Gastrocnemius medialis (tissue), 4 donors: Measurements from ENCODE around the gene BSN. TPM values are rescaled to one million over a fixed set of nuclear protein-coding genes. Genes with fewer than 3 reads are reported as not detected.

Experiments used
- ATAC-seq, 2 donors: fragments of 150-250 bp; one replicate each; pipeline ENCODE4 v1.9.1; 2016
- DNase-seq, 2 donors: peaks; one replicate each; pipeline ENCODE4 v3.0.0-alpha.2; 2019
- H3K27ac ChIP-seq, 4 donors: fragments of 200-600 bp; sonication (generic); 1 replicate in 1 of 4; 2 replicates in 3 of 4; pipeline ENCODE4 v1.5.1; 2016 to 2018; ENCODE audit warnings: mild to moderate bottlenecking in 2 of 4, moderate library complexity in 1 of 4
- H3K27me3 ChIP-seq, 3 donors: fragments of 200-600 bp; sonication (generic) in 2 of 3; 1 replicate in 1 of 3; 2 replicates in 2 of 3; pipeline versions ENCODE4 v1.5.1 to v1.6.0; 2016 to 2019; ENCODE audit warnings: mild to moderate bottlenecking in 1 of 3, moderate library complexity in 1 of 3
- H3K36me3 ChIP-seq, 2 donors: fragments of 200-600 bp; sonication (generic) in 1 of 2; one replicate each; pipeline ENCODE4 v1.5.1; 2017 to 2018
- H3K4me1 ChIP-seq, 2 donors: fragments of 200-600 bp; sonication (generic) in 1 of 2; one replicate each; pipeline ENCODE4 v1.5.1; 2016 to 2017; ENCODE audit warnings: mild to moderate bottlenecking in 2 of 2
- H3K4me3 ChIP-seq, 4 donors: fragments of 200-600 bp; sonication (generic) in 3 of 4; 1 replicate in 1 of 4; 2 replicates in 3 of 4; pipeline ENCODE4 v1.5.1; 2016 to 2019; ENCODE audit warnings: mild to moderate bottlenecking in 2 of 4
- H3K9me3 ChIP-seq, 3 donors: fragments of 200-600 bp; sonication (generic) in 2 of 3; 1 replicate in 1 of 3; 2 replicates in 2 of 3; pipeline ENCODE4 v1.5.1; 2016 to 2019
- POLR2A ChIP-seq, 2 donors: fragments of 450-650 bp; IDR thresholded peaks; one replicate each; pipeline ENCODE4 v1.6.1; 2017; ENCODE audit warnings: antibody characterized with exemption in 2 of 2, mild to moderate bottlenecking in 2 of 2, moderate library complexity in 2 of 2
- in situ Hi-C, 4 donors: fragments of 200-750 bp; cut with MboI; loops; one replicate each; pipeline versions ENCODE4 v1.15.0 to v1.8.0; 2017; ENCODE audit warnings: low sequenced_read_pairs in 4 of 4
- intact Hi-C: fragments of 100-400 bp; cut with DNase I; formaldehyde crosslinking; loops from one replicate; pipeline ENCODE4 v1.15.1; 2023; ENCODE audit warnings: low total_unique reads
- total RNA-seq, 4 donors: library from RNA; depleted of rRNA; stranded (reverse); fragments of >200 nt; gene quantifications; one replicate each; pipeline versions ENCODE4 v1.1.0 to v1.2.3, GENCODE V29; 2016
- TF ChIP-seq, protein P1 (sequence below), 5 experiments: fragments of 450-650 bp in 3 of 5; fragments of 200-600 bp in 2 of 5; sonication (generic) in 2 of 5; IDR thresholded peaks in 4 of 5; conservative IDR thresholded peaks in 1 of 5; 1 replicate in 4 of 5; 2 replicates in 1 of 5; pipeline ENCODE4 v1.5.1; 2016 to 2019; ENCODE audit warnings: antibody characterized with exemption in 5 of 5, mild to moderate bottlenecking in 3 of 5, moderate library complexity in 3 of 5

BSN gene
- total RNA-seq, 4 donors from 2014 or later = 0.10 to 0.24 (median 0.21) TPM

GRCh38 chr3:49719214-49719884, 165.1 kb downstream of the BSN start, which contains the start of gene AMIGO3:
TSS of gene AMIGO3 (minus strand) at chr3:49719684. CDS start at chr3:49719465, 219 bp downstream.
- peak; percentile 56 to 57 for ATAC-seq
- H3K4me1 ChIP-seq = peaks cover 22 to 47% of the 10 kb centered on the region in 2 donors
- peaks cover 0 to 31% of the 10 kb centered on the region in 2 donors for H3K36me3 ChIP-seq
- DNase-seq = peak; percentile 91 to 92
- H3K4me3 ChIP-seq = peak within 1 kb of the TSS; percentile 42 to 65 (median 63)
- TF ChIP-seq, protein P1, sequence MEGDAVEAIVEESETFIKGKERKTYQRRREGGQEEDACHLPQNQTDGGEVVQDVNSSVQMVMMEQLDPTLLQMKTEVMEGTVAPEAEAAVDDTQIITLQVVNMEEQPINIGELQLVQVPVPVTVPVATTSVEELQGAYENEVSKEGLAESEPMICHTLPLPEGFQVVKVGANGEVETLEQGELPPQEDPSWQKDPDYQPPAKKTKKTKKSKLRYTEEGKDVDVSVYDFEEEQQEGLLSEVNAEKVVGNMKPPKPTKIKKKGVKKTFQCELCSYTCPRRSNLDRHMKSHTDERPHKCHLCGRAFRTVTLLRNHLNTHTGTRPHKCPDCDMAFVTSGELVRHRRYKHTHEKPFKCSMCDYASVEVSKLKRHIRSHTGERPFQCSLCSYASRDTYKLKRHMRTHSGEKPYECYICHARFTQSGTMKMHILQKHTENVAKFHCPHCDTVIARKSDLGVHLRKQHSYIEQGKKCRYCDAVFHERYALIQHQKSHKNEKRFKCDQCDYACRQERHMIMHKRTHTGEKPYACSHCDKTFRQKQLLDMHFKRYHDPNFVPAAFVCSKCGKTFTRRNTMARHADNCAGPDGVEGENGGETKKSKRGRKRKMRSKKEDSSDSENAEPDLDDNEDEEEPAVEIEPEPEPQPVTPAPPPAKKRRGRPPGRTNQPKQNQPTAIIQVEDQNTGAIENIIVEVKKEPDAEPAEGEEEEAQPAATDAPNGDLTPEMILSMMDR (IDR thresholded peaks at IDR 0.05 in 4 of 5, conservative IDR thresholded peaks at IDR 0.05 in 1 of 5) = peak; percentile 60 to 81 (median 69)
- peak; percentile 57 to 76 for TF ChIP-seq POLR2A (IDR thresholded peaks at IDR 0.05)
- in situ Hi-C loops (no loop called here), intact Hi-C loops (no loop called here)
- no peaks in the 10 kb centered on the region for H3K27me3 ChIP-seq
- H3K27ac ChIP-seq = peak within 1 kb of the TSS; percentile 62 to 82 (median 71)
- H3K9me3 ChIP-seq = no peaks in the 10 kb centered on the region

Other genes with a start within 250 kb of the BSN start
- 10 to 100 TPM in 1 of 4 donors, 1 to 10 TPM in 3; 7.2 to 10.2 (median 9.1) TPM for gene USP4, start 214.4 kb upstream of the BSN start, total RNA-seq
- gene GPX1, start 196.1 kb upstream of the BSN start, total RNA-seq = 100 to 1,000 TPM in 3 of 4 donors, 10 to 100 TPM in 1; 75.2 to 157 (median 123) TPM
- 100 to 1,000 TPM; 244 to 411 (median 282) TPM for gene RHOA, start 142.5 kb upstream of the BSN start, total RNA-seq
- 10 to 100 TPM; 12.0 to 25.8 (median 15.1) TPM for gene TCTA, start 142.1 kb upstream of the BSN start, total RNA-seq
- 1 to 10 TPM in 2 of 4 donors, under 1 TPM in 1, not detected in 1; 0.52 to 1.3 (median 1.1) TPM for gene AMT, start 132.0 kb upstream of the BSN start, total RNA-seq
- 1 to 10 TPM; 1.9 to 7.0 (median 3.8) TPM for gene NICN1, start 125.2 kb upstream of the BSN start, total RNA-seq
- 100 to 1,000 TPM in 3 of 4 donors, 10 to 100 TPM in 1; 95.0 to 177 (median 109) TPM for gene DAG1, start 84.2 kb upstream of the BSN start, total RNA-seq
- 100 to 1,000 TPM; 103 to 140 (median 108) TPM for gene APEH, start 119.9 kb downstream of the BSN start, total RNA-seq
- 1 to 10 TPM in 3 of 4 donors, under 1 TPM in 1; 0.10 to 4.8 (median 2.4) TPM for gene MST1, start 135.0 kb downstream of the BSN start, total RNA-seq
- 100 to 1,000 TPM in 3 of 4 donors, 10 to 100 TPM in 1; 82.8 to 132 (median 128) TPM for gene RNF123, start 135.1 kb downstream of the BSN start, total RNA-seq
- under 1 TPM in 3 of 4 donors, not detected in 1; 0.10 to 0.76 (median 0.42) TPM for gene AMIGO3, start 165.2 kb downstream of the BSN start, total RNA-seq
- gene GMPPB, start 169.5 kb downstream of the BSN start, total RNA-seq = 10 to 100 TPM; 14.2 to 26.1 (median 17.0) TPM
- gene IP6K1, start 232.1 kb downstream of the BSN start, total RNA-seq = 10 to 100 TPM; 13.5 to 22.2 (median 19.5) TPM
- not detected for gene CDHR4, start 245.4 kb downstream of the BSN start, total RNA-seq
- 10 to 100 TPM in 1 of 4 donors, 1 to 10 TPM in 2, not detected in 1; 1.1 to 10.9 (median 5.2) TPM for gene INKA1, start 248.8 kb downstream of the BSN start, total RNA-seq